ENCODE results near the gene SPON1.
A peak's percentile ranks its signal among the peaks of the same experiment; 100 is the strongest.

SPON1 gene

DNA sequence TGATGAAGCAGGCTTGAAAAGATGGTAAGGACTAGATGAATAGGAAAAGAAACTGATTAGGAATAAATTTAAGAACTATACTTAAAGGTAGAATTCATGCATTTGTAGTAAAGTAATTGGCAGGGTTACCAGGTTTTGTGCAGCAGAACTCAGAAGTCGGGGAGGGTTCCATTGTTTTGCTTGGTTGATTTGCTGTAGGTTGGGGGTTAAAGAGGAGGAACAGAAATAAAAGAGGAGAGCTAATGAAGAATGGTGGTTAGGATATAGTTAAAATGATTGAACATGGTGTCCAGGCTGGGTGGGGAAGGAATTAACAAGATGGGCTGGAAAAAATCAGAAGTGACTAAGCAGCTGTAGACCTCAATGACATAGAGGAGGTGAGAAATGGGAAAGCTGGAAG lies 5.5 kb upstream of the SPON1 start:
- Histone ChIP-seq H3K36me3 (ENCODE audit: insufficient read depth, low read length) (no peaks in the 10 kb centered on the region), H3K9ac (ENCODE audit: low read depth, low read length) (no peak overlapping the region), H3K9me3 (ENCODE audit: control insufficient read depth, insufficient read depth, low read length) (no peaks in the 10 kb centered on the region), H3K4me1 (ENCODE audit: insufficient read depth, low read length) (peaks cover 10% of the 10 kb centered on the region; the same call in 1 of the 2 replicates)

GRCh38 chr11:13958641-13959400 lies 3.7 kb upstream of the SPON1 start:
- H3K4me1 ChIP-seq (ENCODE audit: insufficient read depth, low read length), result peaks cover 10% of the 10 kb centered on the region; the same call in 1 of the 2 replicates
- no peaks in the 10 kb centered on the region for H3K9me3 ChIP-seq (ENCODE audit: control insufficient read depth, insufficient read depth, low read length)
- H3K9ac ChIP-seq (ENCODE audit: low read depth, low read length), result no peak overlapping the region
- no peaks in the 10 kb centered on the region for H3K36me3 ChIP-seq (ENCODE audit: insufficient read depth, low read length)

DNA sequence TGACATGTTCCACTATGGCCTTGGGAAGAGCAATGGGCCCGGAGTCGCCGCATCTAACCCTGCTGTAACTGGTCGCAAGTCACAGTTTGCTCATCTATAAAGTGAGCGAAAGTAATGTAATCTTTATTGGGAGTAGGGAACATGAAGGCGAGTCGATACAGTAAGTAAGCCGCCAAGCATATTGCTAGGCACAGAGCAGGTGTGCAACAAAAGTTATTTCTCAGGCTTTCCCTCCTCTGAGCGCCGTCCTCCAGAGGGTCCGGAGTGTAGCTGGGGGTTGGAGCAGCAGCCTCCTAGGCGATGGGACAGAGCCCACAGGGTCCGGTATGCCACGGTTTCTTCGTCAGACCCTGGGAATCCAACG lies 343 bp upstream of the SPON1 start:
- peaks cover 18% of the 10 kb centered on the region for H3K4me1 ChIP-seq (ENCODE audit: insufficient read depth, low read length)
- H3K9me3 ChIP-seq (ENCODE audit: control insufficient read depth, insufficient read depth, low read length), result no peaks in the 10 kb centered on the region; the same call in 1 of the 2 replicates
- no peaks in the 10 kb centered on the region for H3K36me3 ChIP-seq (ENCODE audit: insufficient read depth, low read length)
- peak overlapping the region; percentile 71 for H3K9ac ChIP-seq (ENCODE audit: low read depth, low read length)

DNA sequence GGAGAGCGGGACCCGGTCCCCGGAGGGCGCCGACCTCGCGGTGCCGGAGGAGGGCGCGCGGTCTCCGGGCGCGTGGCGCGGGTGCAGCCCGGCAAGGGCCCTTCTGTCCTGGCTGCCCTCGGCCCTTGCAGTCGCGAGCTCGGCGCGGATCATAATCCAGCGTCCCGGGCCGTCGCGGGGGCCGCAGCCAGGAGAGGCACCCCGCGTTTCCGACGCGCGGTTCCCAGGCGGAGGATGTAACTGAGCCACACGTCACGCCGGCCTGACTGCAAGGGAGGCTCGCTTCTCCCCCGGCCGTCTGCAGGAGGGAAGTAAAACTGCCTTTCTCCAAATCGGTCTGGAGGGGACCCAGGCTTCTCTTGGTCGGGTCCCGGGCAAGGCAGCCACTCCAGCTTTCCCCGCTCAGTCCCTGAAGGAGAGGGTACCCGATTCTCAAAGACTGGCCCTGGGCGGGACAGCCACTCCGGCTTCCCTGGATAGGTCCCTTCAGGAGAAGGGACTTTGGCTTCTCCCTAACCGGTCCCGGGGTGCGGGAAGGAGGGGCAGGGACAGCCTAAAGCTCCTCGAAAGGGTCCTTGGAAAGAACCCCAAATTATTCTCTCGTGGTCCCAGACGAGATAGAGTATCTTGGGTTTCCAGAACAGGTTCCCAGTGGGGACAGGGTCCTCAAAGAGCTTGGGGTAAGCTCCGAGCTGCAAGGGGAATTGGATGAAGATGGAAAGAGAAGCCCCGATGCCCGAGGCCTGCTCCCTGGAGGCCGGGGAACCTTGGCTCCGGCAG lies 836 bp downstream of the SPON1 start:
- Histone ChIP-seq H3K36me3 (ENCODE audit: insufficient read depth, low read length) (no peaks in the 10 kb centered on the region), H3K9me3 (ENCODE audit: control insufficient read depth, insufficient read depth, low read length) (no peaks in the 10 kb centered on the region; the same call in 1 of the 2 replicates), H3K4me1 (ENCODE audit: insufficient read depth, low read length) (peaks cover 26% of the 10 kb centered on the region), H3K9ac (ENCODE audit: low read depth, low read length) (peak overlapping the region; percentile 71)

- H3K36me3 ChIP-seq (ENCODE audit: insufficient read depth, low read length), result no peaks in the 10 kb centered on the region
- H3K9me3 ChIP-seq (ENCODE audit: control insufficient read depth, insufficient read depth, low read length), result no peaks in the 10 kb centered on the region; the same call in 1 of the 2 replicates
- H3K4me1 ChIP-seq (ENCODE audit: insufficient read depth, low read length), result peaks cover 26% of the 10 kb centered on the region
- H3K9ac ChIP-seq (ENCODE audit: low read depth, low read length), result peak overlapping the region; percentile 71
These were observed 1.6 kb downstream of the SPON1 start for GRCh38 chr11:13963949-13964770.

- Histone ChIP-seq H3K9ac (ENCODE audit: low read depth, low read length) (peak overlapping the region; percentile 71), H3K9me3 (ENCODE audit: control insufficient read depth, insufficient read depth, low read length) (no peaks in the 10 kb centered on the region; the same call in 1 of the 2 replicates), H3K4me1 (ENCODE audit: insufficient read depth, low read length) (peaks cover 26% of the 10 kb centered on the region), H3K36me3 (ENCODE audit: insufficient read depth, low read length) (no peaks in the 10 kb centered on the region)
These were observed 2.2 kb downstream of the SPON1 start for GRCh38 chr11:13964771-13965074.

GRCh38 chr11:13965337-13965736 lies 2.8 kb downstream of the SPON1 start:
- no peak overlapping the region for H3K9ac ChIP-seq (ENCODE audit: low read depth, low read length)
- no peaks in the 10 kb centered on the region for H3K36me3 ChIP-seq (ENCODE audit: insufficient read depth, low read length)
- H3K9me3 ChIP-seq (ENCODE audit: control insufficient read depth, insufficient read depth, low read length), result no peaks in the 10 kb centered on the region; the same call in 1 of the 2 replicates
- H3K4me1 ChIP-seq (ENCODE audit: insufficient read depth, low read length), result peaks cover 26% of the 10 kb centered on the region

- Histone ChIP-seq H3K9ac (ENCODE audit: low read depth, low read length) (no peak overlapping the region), H3K4me1 (ENCODE audit: insufficient read depth, low read length) (peaks cover 26% of the 10 kb centered on the region), H3K36me3 (ENCODE audit: insufficient read depth, low read length) (no peaks in the 10 kb centered on the region), H3K9me3 (ENCODE audit: control insufficient read depth, insufficient read depth, low read length) (no peaks in the 10 kb centered on the region; the same call in 1 of the 2 replicates)
These were observed 3.5 kb downstream of the SPON1 start for GRCh38 chr11:13966013-13966412.

DNA sequence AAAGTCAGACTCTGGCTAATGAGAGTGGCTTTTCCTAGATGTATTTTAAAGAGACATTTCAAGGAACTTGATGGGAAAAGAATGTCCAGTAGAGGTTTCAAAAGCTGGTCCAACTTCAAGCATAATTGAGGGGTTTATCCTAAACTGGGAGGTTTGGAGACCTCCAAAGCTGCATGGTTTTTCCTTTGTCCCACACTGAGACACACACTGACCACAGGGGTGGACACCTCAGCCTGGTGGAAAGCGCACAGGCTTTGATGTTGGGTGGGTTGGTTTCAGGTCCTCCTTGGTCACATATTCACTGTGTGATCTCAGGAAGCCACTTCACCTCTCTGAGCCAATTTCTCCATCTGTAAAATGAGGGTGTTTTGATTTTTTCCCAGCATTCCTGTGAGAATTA lies 4.0 kb downstream of the SPON1 start:
- H3K36me3 ChIP-seq (ENCODE audit: insufficient read depth, low read length), result no peaks in the 10 kb centered on the region
- no peak overlapping the region for H3K9ac ChIP-seq (ENCODE audit: low read depth, low read length)
- peaks cover 25% of the 10 kb centered on the region for H3K4me1 ChIP-seq (ENCODE audit: insufficient read depth, low read length)
- H3K9me3 ChIP-seq (ENCODE audit: control insufficient read depth, insufficient read depth, low read length), result no peaks in the 10 kb centered on the region; the same call in 1 of the 2 replicates

GRCh38 chr11:13970986-13971385 lies 8.5 kb downstream of the SPON1 start:
- Histone ChIP-seq H3K36me3 (ENCODE audit: insufficient read depth, low read length) (no peaks in the 10 kb centered on the region), H3K4me1 (ENCODE audit: insufficient read depth, low read length) (peaks cover 19% of the 10 kb centered on the region), H3K9me3 (ENCODE audit: control insufficient read depth, insufficient read depth, low read length) (no peaks in the 10 kb centered on the region), H3K9ac (ENCODE audit: low read depth, low read length) (no peak overlapping the region)

DNA sequence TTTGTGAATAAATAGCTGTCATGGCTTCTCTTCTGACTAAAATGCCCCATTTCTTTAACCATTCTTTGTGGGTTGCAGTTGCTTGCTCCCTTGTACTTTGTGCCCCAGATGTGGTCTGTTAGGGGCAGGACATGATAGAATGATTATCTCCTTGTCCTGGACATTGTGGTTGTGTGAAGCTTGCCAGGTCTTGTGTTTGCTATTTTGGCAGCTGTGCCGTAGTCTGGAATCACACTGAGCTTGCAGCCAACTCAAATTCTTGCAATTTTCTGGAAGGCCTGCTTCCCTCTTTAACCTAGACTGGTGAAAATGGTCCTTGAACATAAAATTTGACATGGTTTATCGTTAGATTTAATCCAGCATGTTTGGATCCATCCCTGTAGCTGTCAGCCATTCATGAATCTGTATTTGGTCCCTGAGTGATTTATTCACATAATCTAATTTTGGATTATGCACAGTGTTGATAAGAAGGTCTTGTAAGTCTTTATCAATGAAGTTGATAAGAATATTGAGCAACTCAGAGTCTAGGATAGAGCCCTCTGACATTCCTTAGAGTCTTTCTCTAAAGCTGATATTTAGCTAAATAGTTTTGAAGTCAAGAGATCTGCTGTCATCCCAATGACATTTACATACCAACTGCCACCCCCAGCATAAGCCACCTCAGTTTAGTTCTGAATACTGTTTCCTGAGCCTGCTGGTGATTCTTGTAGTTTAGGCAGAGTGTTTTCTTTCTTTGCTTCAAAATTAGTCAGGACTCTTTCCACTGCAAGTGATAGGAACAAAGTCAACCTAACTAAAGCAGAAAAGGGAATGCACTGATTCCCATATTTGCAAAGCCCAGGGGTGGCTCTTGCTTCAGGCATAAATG lies 9.8 kb downstream of the SPON1 start:
- Histone ChIP-seq H3K36me3 (ENCODE audit: insufficient read depth, low read length) (no peaks in the 10 kb centered on the region), H3K9me3 (ENCODE audit: control insufficient read depth, insufficient read depth, low read length) (no peaks in the 10 kb centered on the region), H3K4me1 (ENCODE audit: insufficient read depth, low read length) (peaks cover 12% of the 10 kb centered on the region), H3K9ac (ENCODE audit: low read depth, low read length) (no peak overlapping the region)

DNA sequence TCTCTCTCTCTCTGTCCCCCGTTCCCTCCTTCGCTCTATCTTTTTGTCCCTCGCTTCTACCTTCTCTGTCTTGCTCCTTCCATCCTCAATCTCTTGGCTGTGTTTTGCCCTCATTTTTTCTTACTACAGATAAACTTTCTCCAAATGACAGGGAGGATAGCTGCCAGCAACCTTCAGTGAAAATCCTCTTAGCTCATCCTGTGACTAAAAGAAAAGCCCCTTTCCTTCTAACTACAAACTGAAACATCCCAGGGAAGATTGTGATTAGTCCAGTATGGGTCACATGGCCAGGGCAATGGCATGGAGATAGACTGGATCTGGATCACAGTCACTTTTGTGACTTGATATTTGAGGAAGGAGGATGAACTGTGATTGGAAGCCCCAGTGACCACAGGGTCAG lies 10.4 kb downstream of the SPON1 start:
- Histone ChIP-seq H3K36me3 (ENCODE audit: insufficient read depth, low read length) (no peaks in the 10 kb centered on the region), H3K9ac (ENCODE audit: low read depth, low read length) (no peak overlapping the region), H3K4me1 (ENCODE audit: insufficient read depth, low read length) (peaks cover 8% of the 10 kb centered on the region), H3K9me3 (ENCODE audit: control insufficient read depth, insufficient read depth, low read length) (no peaks in the 10 kb centered on the region)

DNA sequence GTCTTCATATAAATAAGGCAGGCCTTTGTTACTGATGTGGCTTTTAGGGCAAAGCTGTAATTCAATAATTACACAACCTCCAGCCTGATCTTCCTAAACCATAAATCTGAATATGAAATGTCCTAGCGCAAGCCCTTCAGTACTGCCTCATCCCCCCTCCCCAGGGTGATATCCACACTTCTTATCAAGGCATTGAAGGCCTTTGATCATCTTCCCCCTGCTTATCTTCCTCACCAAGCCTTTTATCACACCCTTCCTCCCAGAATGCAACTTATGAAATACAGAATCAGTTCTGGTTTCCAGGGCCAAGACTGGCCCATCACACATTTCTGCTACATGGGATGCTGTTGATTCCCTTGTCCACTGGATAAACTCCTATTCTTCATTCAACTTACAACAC lies 12.1 kb downstream of the SPON1 start:
- Histone ChIP-seq H3K9ac (ENCODE audit: low read depth, low read length) (no peak overlapping the region), H3K36me3 (ENCODE audit: insufficient read depth, low read length) (no peaks in the 10 kb centered on the region), H3K4me1 (ENCODE audit: insufficient read depth, low read length) (peaks cover 4% of the 10 kb centered on the region), H3K9me3 (ENCODE audit: control insufficient read depth, insufficient read depth, low read length) (no peaks in the 10 kb centered on the region)

Data from ES-I3 (cell line).